Muscle layer of duodenum (tissue), 2 donors: ENCODE data around the gene TRNP1.
A peak's percentile ranks its signal among the peaks of the same experiment; 100 is the strongest.

Source experiments
- H3K27ac ChIP-seq: one replicate; pipeline ENCODE4 v1.7.0; 2013; ENCODE audit warnings: mild to moderate bottlenecking, low read length
- H3K27me3 ChIP-seq: one replicate; pipeline ENCODE4 v1.7.0; 2013; ENCODE audit warnings: low read depth, mild to moderate bottlenecking, control low read depth, low read length
- H3K36me3 ChIP-seq, 2 donors: one replicate each; pipeline ENCODE4 v1.7.0; 2013; ENCODE audit warnings: low read length in 2 of 2, control low read depth in 1 of 2, mild to moderate bottlenecking in 1 of 2; ENCODE audit not compliant: insufficient read depth in 2 of 2, control insufficient read depth in 1 of 2
- H3K4me1 ChIP-seq, 2 donors: one replicate each; pipeline ENCODE4 v1.7.0; 2013; ENCODE audit warnings: low read length in 2 of 2, mild to moderate bottlenecking in 2 of 2, control low read depth in 1 of 2, moderate library complexity in 1 of 2; ENCODE audit not compliant: insufficient read depth in 2 of 2, control insufficient read depth in 1 of 2
- H3K4me3 ChIP-seq, 2 donors: one replicate each; pipeline ENCODE4 v1.7.0; 2013; ENCODE audit warnings: low read length in 2 of 2, low read depth in 1 of 2, mild to moderate bottlenecking in 1 of 2
- H3K9me3 ChIP-seq, 2 donors: one replicate each; pipeline ENCODE4 v1.7.0; 2013; ENCODE audit warnings: low read length in 2 of 2, control low read depth in 1 of 2, mild to moderate bottlenecking in 1 of 2; ENCODE audit not compliant: control insufficient read depth in 1 of 2
- donor health status: healthy.

The TRNP1 gene

GRCh38 chr1:27016376-27016775 is 22.9 kb downstream of the TRNP1 start:
- Histone ChIP-seq H3K27ac (no peak overlapping the region), H3K27me3 (no peaks in the 10 kb centered on the region), H3K36me3 (no peaks in the 10 kb centered on the region), H3K4me1 (no peaks in the 10 kb centered on the region), H3K9me3 (no peaks in the 10 kb centered on the region), H3K4me3 (no peak overlapping the region)

DNA sequence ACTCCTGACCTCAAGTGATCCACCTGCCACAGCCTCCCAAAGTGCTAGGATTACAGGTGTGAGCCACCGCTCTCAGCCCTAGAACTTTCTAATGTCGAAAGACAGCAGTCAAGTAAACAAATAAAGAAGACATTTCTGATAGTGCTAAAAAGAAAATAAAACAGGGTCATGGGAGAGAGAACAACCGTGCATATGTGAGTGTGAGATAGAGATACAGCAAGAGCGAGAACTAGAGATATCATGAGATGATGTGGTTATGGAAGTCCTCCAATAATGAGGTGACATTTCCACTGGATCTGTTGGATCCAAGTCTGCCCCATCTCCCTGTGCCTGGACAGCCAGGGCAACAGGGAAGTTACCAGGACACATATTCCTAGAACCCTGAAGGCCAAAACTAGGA is 23.7 kb downstream of the TRNP1 start:
- H3K27me3 ChIP-seq, result no peaks in the 10 kb centered on the region
- H3K36me3 ChIP-seq, result no peaks in the 10 kb centered on the region
- H3K4me1 ChIP-seq, result no peaks in the 10 kb centered on the region
- no peak overlapping the region for H3K4me3 ChIP-seq
- no peak overlapping the region for H3K27ac ChIP-seq
- no peaks in the 10 kb centered on the region for H3K9me3 ChIP-seq

- Histone ChIP-seq H3K4me1 (no peaks in the 10 kb centered on the region), H3K27ac (no peak overlapping the region), H3K9me3 (no peaks in the 10 kb centered on the region), H3K4me3 (no peak overlapping the region), H3K36me3 (no peaks in the 10 kb centered on the region), H3K27me3 (no peaks in the 10 kb centered on the region)
Measured at GRCh38 chr1:27018316-27018715, 24.8 kb downstream of the TRNP1 start.

- Histone ChIP-seq H3K4me3 (no peak overlapping the region), H3K27me3 (no peaks in the 10 kb centered on the region), H3K9me3 (no peaks in the 10 kb centered on the region), H3K4me1 (no peaks in the 10 kb centered on the region), H3K27ac (no peak overlapping the region), H3K36me3 (no peaks in the 10 kb centered on the region)
Measured at GRCh38 chr1:27021354-27022031, 28.0 kb downstream of the TRNP1 start.

- no peaks in the 10 kb centered on the region for H3K4me1 ChIP-seq
- no peak overlapping the region for H3K27ac ChIP-seq
- H3K9me3 ChIP-seq, result no peaks in the 10 kb centered on the region
- H3K36me3 ChIP-seq, result no peaks in the 10 kb centered on the region
- H3K4me3 ChIP-seq, result no peak overlapping the region
- no peaks in the 10 kb centered on the region for H3K27me3 ChIP-seq
Measured at GRCh38 chr1:27025718-27026117, 32.2 kb downstream of the TRNP1 start.

DNA sequence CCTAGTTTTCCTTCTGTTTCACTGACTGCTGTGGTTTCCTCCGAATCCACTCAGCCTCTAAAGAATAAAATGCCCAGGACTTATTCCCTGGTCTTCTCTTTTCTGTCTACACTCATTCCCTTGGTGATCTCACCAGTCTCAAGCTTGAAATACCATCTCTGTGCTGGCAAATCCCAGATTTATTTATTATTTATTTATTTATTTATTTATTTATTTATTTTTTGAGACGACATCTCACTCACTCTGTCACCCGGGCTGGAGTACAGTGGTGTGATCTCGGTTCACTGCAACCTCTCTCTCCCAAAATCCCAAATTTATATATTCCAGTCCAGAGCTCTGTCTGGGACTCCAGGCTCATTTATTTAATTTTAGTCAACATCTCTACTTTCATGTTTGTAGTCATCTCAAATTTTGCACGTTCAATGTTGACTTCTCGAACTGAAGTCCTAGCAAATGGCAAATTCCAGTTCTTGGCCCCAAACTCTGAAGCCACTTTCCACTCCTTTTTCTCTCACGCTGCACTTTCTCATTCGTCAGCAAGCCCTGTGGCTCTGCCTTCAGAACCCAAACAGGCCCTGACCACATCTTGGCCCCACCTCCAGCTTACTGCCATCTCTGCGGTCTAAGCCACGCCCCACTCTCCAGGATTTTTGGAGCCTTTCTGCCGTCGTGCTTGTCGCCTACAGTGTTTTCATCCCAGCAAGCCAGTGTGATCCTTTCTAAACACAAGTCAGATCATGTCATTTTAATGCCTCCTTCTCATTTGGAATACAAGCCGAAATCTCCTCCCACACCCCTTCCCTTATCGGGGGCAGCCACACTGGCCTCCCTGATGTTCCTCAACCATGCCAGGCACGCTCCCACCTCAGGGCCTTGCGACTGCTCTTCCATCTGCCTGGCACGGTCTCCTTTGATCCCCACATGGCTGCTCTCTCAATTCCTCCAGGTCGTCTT is 33.4 kb downstream of the TRNP1 start:
- H3K27ac ChIP-seq, result peak overlapping the region; percentile 11
- H3K4me1 ChIP-seq, result peaks cover 0 to 4% of the 10 kb centered on the region in 2 donors

DNA sequence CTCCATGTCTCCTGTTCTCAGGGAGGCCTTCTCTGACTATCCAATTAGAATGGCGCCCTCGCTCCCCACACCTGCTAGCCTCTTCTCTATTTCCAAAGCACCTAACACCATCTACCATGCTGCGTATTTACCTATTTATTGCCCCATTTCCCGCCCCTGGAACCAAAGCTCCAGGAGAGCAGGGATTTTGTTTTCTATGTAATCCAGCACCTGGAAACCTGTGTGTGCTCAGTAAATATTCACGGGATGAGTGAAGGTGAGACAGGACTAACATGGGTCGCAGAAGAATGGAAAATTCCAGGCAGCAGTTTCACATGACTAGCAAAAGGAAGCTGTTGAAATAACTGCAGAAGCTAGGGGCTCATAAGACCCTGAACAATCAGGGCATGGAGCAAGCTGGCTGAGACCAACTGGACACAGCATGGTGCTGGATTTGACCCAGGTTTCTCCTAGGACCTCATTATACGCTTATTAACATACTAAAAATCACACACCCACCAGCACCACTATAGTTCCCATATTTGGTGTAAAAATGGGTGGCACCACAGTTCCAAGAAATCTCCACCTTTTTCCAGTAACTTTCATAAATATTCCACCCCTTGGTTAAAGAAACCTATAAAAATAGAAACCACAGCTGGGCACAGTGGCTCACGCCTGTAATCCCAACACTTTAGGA is 34.2 kb downstream of the TRNP1 start:
- no peaks in the 10 kb centered on the region for H3K27me3 ChIP-seq
- H3K36me3 ChIP-seq, result no peaks in the 10 kb centered on the region
- H3K27ac ChIP-seq, result peak overlapping the region; percentile 11
- no peaks in the 10 kb centered on the region for H3K9me3 ChIP-seq
- peaks cover 0 to 4% of the 10 kb centered on the region in 2 donors for H3K4me1 ChIP-seq
- no peak overlapping the region for H3K4me3 ChIP-seq

More for the DNA sequence above, 33.4 kb downstream of the TRNP1 start:
- no peak overlapping the region for H3K4me3 ChIP-seq
- no peaks in the 10 kb centered on the region for H3K36me3 ChIP-seq
- H3K9me3 ChIP-seq, result no peaks in the 10 kb centered on the region
- H3K27me3 ChIP-seq, result no peaks in the 10 kb centered on the region

GRCh38 chr1:27029517-27029916 is 36.0 kb downstream of the TRNP1 start:
- Histone ChIP-seq H3K4me3 (no peak overlapping the region), H3K36me3 (no peaks in the 10 kb centered on the region), H3K27me3 (no peaks in the 10 kb centered on the region), H3K9me3 (no peaks in the 10 kb centered on the region), H3K4me1 (peaks cover 0 to 4% of the 10 kb centered on the region in 2 donors), H3K27ac (no peak overlapping the region)

DNA sequence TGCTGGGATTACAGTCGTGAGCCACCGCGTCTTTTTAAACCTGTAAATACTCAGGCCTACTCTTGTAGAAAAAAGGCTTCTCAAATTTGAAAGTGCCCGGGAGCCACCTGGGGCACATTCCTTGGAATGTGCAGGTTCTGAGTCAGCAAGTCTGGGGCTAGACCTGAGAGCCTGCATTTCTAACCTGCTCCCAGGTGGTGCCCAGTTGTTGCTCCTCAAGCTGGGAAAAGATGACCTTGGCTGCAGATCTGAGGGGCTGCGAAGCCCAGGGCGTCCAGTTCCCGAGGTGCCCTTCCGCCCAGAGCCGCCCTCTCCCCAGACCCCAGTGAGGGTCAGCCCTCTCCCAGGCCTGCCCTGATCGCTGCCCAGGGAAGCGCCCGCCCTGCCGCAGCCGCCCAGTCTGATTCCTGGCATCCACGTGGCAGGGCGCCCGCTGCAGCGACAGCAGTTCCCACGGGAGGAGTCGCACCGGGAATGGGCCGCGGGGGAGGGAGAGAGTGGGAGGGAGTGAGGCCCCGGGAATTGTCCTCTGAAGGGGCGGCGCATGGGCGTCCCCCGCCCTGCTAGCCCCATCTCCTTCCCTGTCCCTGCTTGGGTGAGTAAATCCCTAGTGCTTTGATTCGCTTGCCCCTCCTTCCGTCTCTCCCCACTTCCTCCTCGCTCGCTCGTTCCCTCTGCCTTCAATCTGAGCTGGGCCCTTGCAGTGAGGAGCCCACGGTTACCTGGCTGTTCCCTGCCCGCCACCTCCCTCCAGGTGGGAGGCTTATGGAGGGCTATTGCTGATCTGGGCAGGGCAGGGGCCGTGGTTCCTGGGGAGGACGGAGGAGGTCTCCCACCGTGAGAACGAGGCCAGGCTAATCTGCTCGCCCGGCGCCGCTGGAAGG is 38.0 kb downstream of the TRNP1 start:
- Histone ChIP-seq H3K27ac (peak overlapping the region; percentile 33), H3K9me3 (no peaks in the 10 kb centered on the region), H3K4me1 (peaks cover 0 to 4% of the 10 kb centered on the region in 2 donors), H3K36me3 (no peaks in the 10 kb centered on the region), H3K27me3 (no peaks in the 10 kb centered on the region), H3K4me3 (peak overlapping the region; percentile 38 to 59)

GRCh38 chr1:27032119-27032461 is 38.6 kb downstream of the TRNP1 start:
- Histone ChIP-seq H3K27ac (peak overlapping the region; percentile 33), H3K27me3 (no peaks in the 10 kb centered on the region), H3K36me3 (no peaks in the 10 kb centered on the region), H3K4me1 (peaks cover 0 to 4% of the 10 kb centered on the region in 2 donors), H3K9me3 (no peaks in the 10 kb centered on the region), H3K4me3 (peak overlapping the region; percentile 38 to 59)
